ENCODE results near the gene ZKSCAN3. TPM values are rescaled to one million over a fixed set of nuclear protein-coding genes. Genes with fewer than 3 reads are reported as not detected.

ZKSCAN3 gene
- total RNA-seq, 1 donor from 2014 or later, result 12.3 TPM

- no peak for TF ChIP-seq EZH2phosphoT487 (IDR thresholded peaks at IDR 0.05)
- TF ChIP-seq CTCF (IDR thresholded peaks at IDR 0.05), result no peak
- no peak for TF ChIP-seq EZH2 (IDR thresholded peaks at IDR 0.05)
- Histone ChIP-seq H4K20me1 (ENCODE audit: low read depth) (no peaks in the 10 kb centered on the region), H3K4me3 (no peak overlapping the region), H3K4me2 (no peak overlapping the region), H3K9me3 (ENCODE audit: low read depth) (no peaks in the 10 kb centered on the region), H3K4me1 (no peaks in the 10 kb centered on the region), H3F3A (ENCODE audit: low read depth) (peaks cover 7% of the 10 kb centered on the region), H2AFZ (replicated peaks) (no peak overlapping the region), H3K27me3 (peaks cover 39% of the 10 kb centered on the region), H3K9ac (no peak overlapping the region), H3K36me3 (no peaks in the 10 kb centered on the region), H3K79me2 (ENCODE audit: low read depth) (no peaks in the 10 kb centered on the region), H3K27ac (no peak overlapping the region)
- Mint-ChIP-seq H3K9me3 (no peaks in the 10 kb centered on the region), H3K4me1 (no peaks in the 10 kb centered on the region), H3K27ac (no peak overlapping the region), H3K36me3 (no peaks in the 10 kb centered on the region), H3K4me3 (no peak overlapping the region), H3K27me3 (ENCODE audit: insufficient read depth, low read depth) (peaks cover 6% of the 10 kb centered on the region)
- DNase-seq (ENCODE audit: low spot score), result no peak
Observed at GRCh38 chr6:28343898-28344677, 5.7 kb upstream of the ZKSCAN3 start.

GRCh38 chr6:28345201-28345600 is 4.5 kb upstream of the ZKSCAN3 start:
- no peaks in the 10 kb centered on the region for H3K36me3 Mint-ChIP-seq
- H3K27me3 Mint-ChIP-seq (ENCODE audit: insufficient read depth, low read depth), result peaks cover 6% of the 10 kb centered on the region
- DNase-seq (ENCODE audit: low spot score), result no peak
- no peak overlapping the region for H2AFZ ChIP-seq (replicated peaks)
- H3K27ac ChIP-seq, result no peak overlapping the region
- no peaks in the 10 kb centered on the region for H3K9me3 Mint-ChIP-seq
- no peaks in the 10 kb centered on the region for H3K4me1 ChIP-seq
- H3K9me3 ChIP-seq (ENCODE audit: low read depth), result no peaks in the 10 kb centered on the region
- peaks cover 39% of the 10 kb centered on the region for H3K27me3 ChIP-seq
- H3K4me3 Mint-ChIP-seq, result no peak overlapping the region
- H4K20me1 ChIP-seq (ENCODE audit: low read depth), result no peaks in the 10 kb centered on the region
- H3K36me3 ChIP-seq, result no peaks in the 10 kb centered on the region
- H3K4me1 Mint-ChIP-seq, result peaks cover 4% of the 10 kb centered on the region
- H3K4me3 ChIP-seq, result no peak overlapping the region
- H3K9ac ChIP-seq, result no peak overlapping the region
- H3F3A ChIP-seq (ENCODE audit: low read depth), result peaks cover 7% of the 10 kb centered on the region
- peaks cover 4% of the 10 kb centered on the region for H3K79me2 ChIP-seq (ENCODE audit: low read depth)
- no peak overlapping the region for H3K27ac Mint-ChIP-seq
- H3K4me2 ChIP-seq, result no peak overlapping the region
- TF ChIP-seq EZH2 (IDR thresholded peaks at IDR 0.05) (no peak), CTCF (IDR thresholded peaks at IDR 0.05) (no peak), EZH2phosphoT487 (IDR thresholded peaks at IDR 0.05) (no peak)

- Histone ChIP-seq H3K4me2 (no peak overlapping the region), H3F3A (ENCODE audit: low read depth) (peaks cover 7% of the 10 kb centered on the region), H3K9ac (no peak overlapping the region), H4K20me1 (ENCODE audit: low read depth) (peaks cover 4% of the 10 kb centered on the region), H3K27me3 (peaks cover 39% of the 10 kb centered on the region), H3K4me1 (peaks cover 9% of the 10 kb centered on the region), H3K4me3 (no peak overlapping the region), H2AFZ (replicated peaks) (no peak overlapping the region), H3K27ac (no peak overlapping the region), H3K9me3 (ENCODE audit: low read depth) (no peaks in the 10 kb centered on the region), H3K36me3 (no peaks in the 10 kb centered on the region), H3K79me2 (ENCODE audit: low read depth) (peaks cover 23% of the 10 kb centered on the region)
- Mint-ChIP-seq H3K4me1 (peaks cover 18% of the 10 kb centered on the region), H3K27me3 (ENCODE audit: insufficient read depth, low read depth) (peaks cover 6% of the 10 kb centered on the region), H3K4me3 (no peak overlapping the region), H3K36me3 (peaks cover 2% of the 10 kb centered on the region), H3K9me3 (no peaks in the 10 kb centered on the region), H3K27ac (no peak overlapping the region)
- no peak for DNase-seq (ENCODE audit: low spot score)
- TF ChIP-seq CTCF (IDR thresholded peaks at IDR 0.05) (no peak), EZH2 (IDR thresholded peaks at IDR 0.05) (no peak), EZH2phosphoT487 (IDR thresholded peaks at IDR 0.05) (no peak)
Observed at GRCh38 chr6:28347119-28347518, 2.6 kb upstream of the ZKSCAN3 start.
